SK-N-SH (cell line): ENCODE measurements around the gene SULT1A3. TPM values are rescaled to one million over a fixed set of nuclear protein-coding genes. Genes with fewer than 3 reads are reported as not detected.

Experiments used
- CTCF ChIA-PET: fragments of 300-600, 350-600 bp; formaldehyde crosslinking; extraction: SDS; loops from one replicate; lab custom pipeline; 2021; lab: Yijun Ruan, JAX
- POLR2A ChIA-PET: fragments of 350-600 bp; sonication (Branson Sonifier 250); formaldehyde crosslinking; extraction: SDS; loops from one replicate; lab custom pipeline; 2020; ENCODE audit warnings: antibody characterized with exemption, inconsistent platforms; lab: Yijun Ruan, JAX
- DNase-seq: peaks from one replicate; pipeline ENCODE4 v3.0.0; 2012
- H2AFZ ChIP-seq: fragments of 200-600 bp; sonication (generic); 2 replicates; pipeline ENCODE4 v1.8.1; 2016; ENCODE audit warnings: antibody characterized with exemption, mild to moderate bottlenecking, low read depth
- H3F3A ChIP-seq: fragments of 200-600 bp; sonication (generic); replicated peaks from 2 replicates; pipeline ENCODE3; 2016; ENCODE audit warnings: antibody characterized with exemption, mild to moderate bottlenecking; ENCODE audit not compliant: insufficient read depth
- H3K27ac ChIP-seq, 2 experiments: fragments of 200-500 bp in 1 of 2; fragments of 200-600 bp in 1 of 2; sonication (Bioruptor generic) in 1 of 2; sonication (generic), shearing (Covaris generic) in 1 of 2; 2 replicates each; pipeline versions ENCODE4 v1.5.1 to v1.6.1; 2014 to 2016; ENCODE audit warnings: low read depth in 2 of 2, inconsistent platforms in 1 of 2, low read length in 1 of 2, mild to moderate bottlenecking in 1 of 2, mixed read lengths in 1 of 2
- H3K27me3 ChIP-seq: fragments of 200-600 bp; sonication (generic), shearing (Covaris generic); 2 replicates; pipeline ENCODE4 v1.6.1; 2016; ENCODE audit warnings: mixed run types; ENCODE audit not compliant: insufficient read depth
- H3K36me3 ChIP-seq, 2 experiments: fragments of 200-500 bp in 1 of 2; fragments of 200-600 bp in 1 of 2; sonication (Bioruptor generic) in 1 of 2; sonication (generic) in 1 of 2; replicated peaks in 1 of 2; 2 replicates each; pipeline versions ENCODE3 to v1.5.1; 2014 to 2016; ENCODE audit warnings: low read length in 1 of 2, mild to moderate bottlenecking in 1 of 2; ENCODE audit not compliant: insufficient read depth in 2 of 2, control insufficient read depth in 1 of 2
- H3K4me1 ChIP-seq, 2 experiments: fragments of 200-500 bp in 1 of 2; fragments of 200-600 bp in 1 of 2; sonication (Bioruptor generic) in 1 of 2; sonication (generic), shearing (Covaris generic) in 1 of 2; 2 replicates each; pipeline versions ENCODE4 v1.5.1 to v1.6.1; 2014 to 2016; ENCODE audit warnings: low read depth in 1 of 2, low read length in 1 of 2, mixed run types in 1 of 2; ENCODE audit not compliant: insufficient read depth in 2 of 2, control insufficient read depth in 1 of 2
- H3K4me2 ChIP-seq: fragments of 200-600 bp; sonication (generic), shearing (Covaris generic); 2 replicates; pipeline ENCODE4 v1.6.1; 2017; ENCODE audit warnings: mixed run types
- H3K4me3 ChIP-seq, 2 experiments: fragments of 200-500 bp in 1 of 2; fragments of 200-600 bp in 1 of 2; sonication (Bioruptor generic) in 1 of 2; sonication (generic), shearing (Covaris generic) in 1 of 2; 2 replicates each; pipeline versions ENCODE4 v1.5.1 to v1.8.1; 2014 to 2016; ENCODE audit warnings: low read depth in 2 of 2, inconsistent platforms in 1 of 2, low read length in 1 of 2, mild to moderate bottlenecking in 1 of 2, mixed read lengths in 1 of 2, moderate library complexity in 1 of 2
- H3K79me2 ChIP-seq: fragments of 200-600 bp; sonication (generic); 2 replicates; pipeline ENCODE4 v1.8.1; 2017; ENCODE audit warnings: mild to moderate bottlenecking; ENCODE audit not compliant: insufficient read depth
- H3K9ac ChIP-seq: fragments of 200-600 bp; sonication (generic); 2 replicates; pipeline ENCODE4 v1.6.1; 2017; ENCODE audit warnings: mixed run types
- H3K9me2 ChIP-seq: fragments of 200-600 bp; sonication (generic); 2 replicates; pipeline ENCODE4 v1.6.1; 2017; ENCODE audit warnings: mixed run types
- H3K9me3 ChIP-seq: fragments of 200-600 bp; sonication (generic); 2 replicates; pipeline ENCODE4 v1.6.1; 2017; ENCODE audit warnings: mixed run types, mild to moderate bottlenecking, moderate library complexity
- H4K20me1 ChIP-seq: fragments of 200-600 bp; sonication (generic); 2 replicates; pipeline ENCODE4 v1.6.1; 2017; ENCODE audit warnings: mild to moderate bottlenecking, mixed run types; ENCODE audit not compliant: insufficient read depth
- ELF1 ChIP-seq: IDR thresholded peaks from 2 replicates; pipeline ENCODE4 v1.4.0; 2012
- EZH2phosphoT487 ChIP-seq: fragments of 200-600 bp; sonication (generic); IDR thresholded peaks from 2 replicates; pipeline ENCODE4 v1.6.1; 2017; ENCODE audit warnings: low read depth, mixed run types, mild to moderate bottlenecking, antibody characterized with exemption, moderate library complexity, borderline replicate concordance
- FOXM1 ChIP-seq: IDR thresholded peaks from 2 replicates; pipeline ENCODE4 v1.4.0; 2012; ENCODE audit warnings: low read depth, mild to moderate bottlenecking
- GATA2 ChIP-seq: sonication (generic); formaldehyde crosslinking; IDR thresholded peaks from 2 replicates; pipeline ENCODE4 v1.5.0; 2020; ENCODE audit warnings: mild to moderate bottlenecking, missing genetic modification reagents
- NFIC ChIP-seq: IDR thresholded peaks from 2 replicates; pipeline ENCODE4 v1.4.0; 2012; ENCODE audit warnings: borderline replicate concordance
- NRF1 ChIP-seq: IDR thresholded peaks from 2 replicates; pipeline ENCODE4 v1.6.1; 2012; ENCODE audit warnings: low read depth, mild to moderate bottlenecking, low read length
- RAD21 ChIP-seq: IDR thresholded peaks from 2 replicates; pipeline ENCODE4 v1.6.1; 2012; ENCODE audit warnings: mild to moderate bottlenecking, low read length
- SIN3A ChIP-seq: IDR thresholded peaks from 2 replicates; pipeline ENCODE4 v1.6.1; 2012; ENCODE audit warnings: low read depth, mild to moderate bottlenecking, low read length, moderate library complexity, borderline replicate concordance
- SMC3 ChIP-seq: IDR thresholded peaks from 2 replicates; pipeline ENCODE4 v1.6.1; 2012; ENCODE audit warnings: low read depth, low read length, improper control_type of control experiment
- TAF1 ChIP-seq: IDR thresholded peaks from 2 replicates; pipeline ENCODE4 v1.6.1; 2012; ENCODE audit warnings: low read depth, mild to moderate bottlenecking, low read length, moderate library complexity, borderline replicate concordance
- TCF12 ChIP-seq: IDR thresholded peaks from 2 replicates; pipeline ENCODE4 v1.4.0; 2012
- TEAD4 ChIP-seq: IDR thresholded peaks from 2 replicates; pipeline ENCODE4 v1.4.0; 2012; ENCODE audit warnings: mild to moderate bottlenecking, borderline replicate concordance; ENCODE audit not compliant: insufficient read depth
- YY1 ChIP-seq: IDR thresholded peaks from 2 replicates; pipeline ENCODE4 v1.4.0; 2012; ENCODE audit warnings: low read depth, mild to moderate bottlenecking
- WGBS: methylation state at CpG from one replicate; pipeline ENCODE4 v1.1.6; 2017; ENCODE audit warnings: low lambda C conversion rate; 5-methylcytosine and 5-hydroxymethylcytosine counted together
- polyA plus RNA-seq, 3 experiments: library from polyadenylated mRNA; depleted of rRNA; stranded (reverse); fragments of >200 nt; gene quantifications; 2 replicates each; pipeline ENCODE4 v1.2.3, GENCODE V29; 2012
- TF ChIP-seq, protein P1 (sequence below): IDR thresholded peaks from 2 replicates; pipeline ENCODE4 v1.4.0; 2012; ENCODE audit warnings: low read depth, borderline replicate concordance
- TF ChIP-seq, protein P2 (sequence below): IDR thresholded peaks from 2 replicates; pipeline ENCODE4 v1.4.0; 2012; ENCODE audit warnings: low read depth
- TF ChIP-seq, protein P3 (sequence below): fragments of 150-350 bp; IDR thresholded peaks from 2 replicates; pipeline ENCODE4 v1.6.1; 2017; ENCODE audit warnings: antibody characterized with exemption, low read length, low read depth, borderline replicate concordance
- TF ChIP-seq, protein P4 (sequence below): IDR thresholded peaks from 2 replicates; pipeline ENCODE4 v1.6.1; 2012; ENCODE audit warnings: mild to moderate bottlenecking, low read depth, low read length, moderate library complexity

The SULT1A3 gene
- polyA plus RNA-seq, 1 of the 3 experiments (the other 2 are of a cell fraction): 20.4 TPM

DNA sequence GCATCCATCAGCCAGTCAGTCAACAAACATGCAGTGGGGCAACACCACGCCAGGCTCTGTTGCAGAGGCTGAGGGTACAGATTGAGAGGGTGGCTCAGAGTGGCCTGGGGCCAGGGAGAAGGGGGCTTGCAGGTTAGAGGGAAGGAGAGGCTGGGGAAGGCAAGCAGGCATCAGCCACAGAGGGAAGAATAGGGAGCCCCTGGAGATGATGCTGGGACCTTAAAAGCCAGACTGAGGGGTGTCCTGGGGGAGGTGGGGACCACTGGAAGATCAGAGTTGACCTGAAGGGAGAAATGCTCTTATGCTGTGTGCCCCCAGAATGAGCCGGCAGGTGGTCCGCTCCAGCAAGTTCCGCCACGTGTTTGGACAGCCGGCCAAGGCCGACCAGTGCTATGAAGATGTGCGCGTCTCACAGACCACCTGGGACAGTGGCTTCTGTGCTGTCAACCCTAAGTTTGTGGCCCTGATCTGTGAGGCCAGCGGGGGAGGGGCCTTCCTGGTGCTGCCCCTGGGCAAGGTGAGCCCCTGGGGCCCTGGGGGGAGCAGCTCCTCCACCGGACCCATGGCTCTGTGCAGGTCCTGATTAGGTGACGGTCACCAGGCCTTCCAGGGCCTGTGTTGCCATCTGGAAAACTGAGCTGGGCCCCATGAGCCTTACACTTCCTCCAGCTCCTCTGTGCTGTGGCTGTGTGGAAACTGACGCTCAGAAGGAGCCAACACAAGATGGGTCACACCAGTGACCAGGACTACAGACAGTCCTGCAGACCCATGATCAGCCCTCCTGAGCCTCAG, 14.0 kb upstream of the SULT1A3 start:
- H2AFZ ChIP-seq: no peak overlapping the region
- H3K4me1 ChIP-seq: peaks cover 0 to 25% of the 10 kb centered on the region in 2 experiments; a peak in 1 of 4 replicates
- H3F3A ChIP-seq: peaks cover 4% of the 10 kb centered on the region
- DNase-seq: peak; percentile 40
- TF ChIP-seq TAF1 (no peak), NRF1 (no peak), EZH2phosphoT487 (no peak), ELF1 (no peak)
- H3K4me2 ChIP-seq: no peak overlapping the region
- H3K36me3 ChIP-seq: peaks cover 0 to 6% of the 10 kb centered on the region in 2 experiments
- H3K27me3 ChIP-seq: no peaks in the 10 kb centered on the region
- H3K27ac ChIP-seq: peak overlapping the region in 1 of 2 experiments; percentile 16; a peak in 1 of 4 replicates
- no peaks in the 10 kb centered on the region for H3K9me3 ChIP-seq
- 89% methylated on average over 9 of the region's 13 CpGs for WGBS
- H3K79me2 ChIP-seq: no peaks in the 10 kb centered on the region
- no peaks in the 10 kb centered on the region for H3K9me2 ChIP-seq
- POLR2A ChIA-PET: no interaction called here
- H4K20me1 ChIP-seq: no peaks in the 10 kb centered on the region
- CTCF ChIA-PET: interaction anchor here (1.3 to 6.0 kb wide), 3 partner anchors 47 to 92 kb away, joined by 3 to 33 read pairs (median 5); partner anchors contain the start of genes TBX6 and YPEL3
- H3K9ac ChIP-seq: no peak overlapping the region
- no peak overlapping the region; a peak in 1 of 4 replicates for H3K4me3 ChIP-seq

DNA sequence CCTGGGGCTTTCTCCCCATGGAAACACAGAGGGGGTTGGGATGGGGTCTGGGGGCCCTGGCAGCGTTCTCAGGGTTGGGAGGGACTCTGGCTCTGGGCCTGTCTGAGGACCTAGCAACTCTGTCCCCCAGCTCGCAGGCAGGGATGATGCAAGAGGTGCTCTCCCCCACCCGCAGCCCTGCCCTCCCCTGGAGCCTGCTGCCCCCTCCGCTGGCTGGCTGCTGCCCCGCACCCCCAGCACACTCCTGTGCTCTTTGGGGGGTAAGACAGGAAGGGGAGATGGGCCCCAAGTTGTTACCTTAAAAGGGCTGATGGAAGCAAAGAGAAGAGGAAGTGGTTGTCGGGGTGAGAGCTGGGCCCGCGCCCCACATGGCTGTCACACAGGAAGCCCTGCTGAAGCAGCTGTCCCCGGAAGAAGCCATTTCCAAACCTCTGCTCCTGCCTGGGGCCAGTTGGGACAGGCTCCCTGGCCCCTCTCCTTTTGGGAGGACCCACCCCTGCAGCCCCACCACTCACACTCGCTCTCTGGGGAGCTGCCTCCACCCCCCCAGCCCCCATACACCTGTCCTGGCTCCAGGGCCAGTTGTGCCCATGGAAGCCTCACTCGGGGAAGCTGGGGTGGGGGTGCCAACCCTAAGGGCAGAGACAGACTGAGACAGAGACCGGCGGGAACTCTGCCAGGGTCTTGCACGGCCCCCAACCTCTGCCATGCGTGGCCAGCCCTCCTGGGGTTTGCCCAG, 13.2 kb upstream of the SULT1A3 start:
- Histone ChIP-seq H3K4me1 (peaks cover 0 to 25% of the 10 kb centered on the region in 2 experiments; a peak in 1 of 4 replicates), H3F3A (peaks cover 4% of the 10 kb centered on the region), H3K9ac (no peak overlapping the region), H4K20me1 (no peaks in the 10 kb centered on the region), H3K9me3 (no peaks in the 10 kb centered on the region), H3K9me2 (no peaks in the 10 kb centered on the region), H3K27me3 (no peaks in the 10 kb centered on the region), H3K4me2 (no peak overlapping the region), H3K4me3 (no peak overlapping the region), H3K36me3 (peaks cover 0 to 6% of the 10 kb centered on the region in 2 experiments), H2AFZ (no peak overlapping the region), H3K27ac (peak overlapping the region in 1 of 2 experiments; percentile 28; a peak in 1 of 4 replicates), H3K79me2 (no peaks in the 10 kb centered on the region)
- TF ChIP-seq ELF1 (no peak), TCF12 (no peak), NFIC (no peak), SMC3 (no peak), EZH2phosphoT487 (no peak), YY1 (no peak), GATA2 (CRISPR knock-in tag) (no peak), TEAD4 (no peak), SIN3A (no peak), FOXM1 (no peak), RAD21 (no peak)
- TF ChIP-seq, protein P1, sequence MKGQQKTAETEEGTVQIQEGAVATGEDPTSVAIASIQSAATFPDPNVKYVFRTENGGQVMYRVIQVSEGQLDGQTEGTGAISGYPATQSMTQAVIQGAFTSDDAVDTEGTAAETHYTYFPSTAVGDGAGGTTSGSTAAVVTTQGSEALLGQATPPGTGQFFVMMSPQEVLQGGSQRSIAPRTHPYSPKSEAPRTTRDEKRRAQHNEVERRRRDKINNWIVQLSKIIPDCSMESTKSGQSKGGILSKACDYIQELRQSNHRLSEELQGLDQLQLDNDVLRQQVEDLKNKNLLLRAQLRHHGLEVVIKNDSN: no peak
- TF ChIP-seq, protein P2, sequence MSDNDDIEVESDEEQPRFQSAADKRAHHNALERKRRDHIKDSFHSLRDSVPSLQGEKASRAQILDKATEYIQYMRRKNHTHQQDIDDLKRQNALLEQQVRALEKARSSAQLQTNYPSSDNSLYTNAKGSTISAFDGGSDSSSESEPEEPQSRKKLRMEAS: no peak
- TF ChIP-seq, protein P3, sequence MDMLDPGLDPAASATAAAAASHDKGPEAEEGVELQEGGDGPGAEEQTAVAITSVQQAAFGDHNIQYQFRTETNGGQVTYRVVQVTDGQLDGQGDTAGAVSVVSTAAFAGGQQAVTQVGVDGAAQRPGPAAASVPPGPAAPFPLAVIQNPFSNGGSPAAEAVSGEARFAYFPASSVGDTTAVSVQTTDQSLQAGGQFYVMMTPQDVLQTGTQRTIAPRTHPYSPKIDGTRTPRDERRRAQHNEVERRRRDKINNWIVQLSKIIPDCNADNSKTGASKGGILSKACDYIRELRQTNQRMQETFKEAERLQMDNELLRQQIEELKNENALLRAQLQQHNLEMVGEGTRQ: no peak
- TF ChIP-seq, protein P4, sequence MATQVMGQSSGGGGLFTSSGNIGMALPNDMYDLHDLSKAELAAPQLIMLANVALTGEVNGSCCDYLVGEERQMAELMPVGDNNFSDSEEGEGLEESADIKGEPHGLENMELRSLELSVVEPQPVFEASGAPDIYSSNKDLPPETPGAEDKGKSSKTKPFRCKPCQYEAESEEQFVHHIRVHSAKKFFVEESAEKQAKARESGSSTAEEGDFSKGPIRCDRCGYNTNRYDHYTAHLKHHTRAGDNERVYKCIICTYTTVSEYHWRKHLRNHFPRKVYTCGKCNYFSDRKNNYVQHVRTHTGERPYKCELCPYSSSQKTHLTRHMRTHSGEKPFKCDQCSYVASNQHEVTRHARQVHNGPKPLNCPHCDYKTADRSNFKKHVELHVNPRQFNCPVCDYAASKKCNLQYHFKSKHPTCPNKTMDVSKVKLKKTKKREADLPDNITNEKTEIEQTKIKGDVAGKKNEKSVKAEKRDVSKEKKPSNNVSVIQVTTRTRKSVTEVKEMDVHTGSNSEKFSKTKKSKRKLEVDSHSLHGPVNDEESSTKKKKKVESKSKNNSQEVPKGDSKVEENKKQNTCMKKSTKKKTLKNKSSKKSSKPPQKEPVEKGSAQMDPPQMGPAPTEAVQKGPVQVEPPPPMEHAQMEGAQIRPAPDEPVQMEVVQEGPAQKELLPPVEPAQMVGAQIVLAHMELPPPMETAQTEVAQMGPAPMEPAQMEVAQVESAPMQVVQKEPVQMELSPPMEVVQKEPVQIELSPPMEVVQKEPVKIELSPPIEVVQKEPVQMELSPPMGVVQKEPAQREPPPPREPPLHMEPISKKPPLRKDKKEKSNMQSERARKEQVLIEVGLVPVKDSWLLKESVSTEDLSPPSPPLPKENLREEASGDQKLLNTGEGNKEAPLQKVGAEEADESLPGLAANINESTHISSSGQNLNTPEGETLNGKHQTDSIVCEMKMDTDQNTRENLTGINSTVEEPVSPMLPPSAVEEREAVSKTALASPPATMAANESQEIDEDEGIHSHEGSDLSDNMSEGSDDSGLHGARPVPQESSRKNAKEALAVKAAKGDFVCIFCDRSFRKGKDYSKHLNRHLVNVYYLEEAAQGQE: no peak
- CTCF ChIA-PET: interaction anchor here (1.3 to 6.0 kb wide), 2 partner anchors 90 to 93 kb away, joined by 3 to 33 read pairs; partner anchors contain the start of genes TBX6 and YPEL3
- POLR2A ChIA-PET: no interaction called here
- peak; percentile 30 for DNase-seq
- WGBS: 97% methylated on average over 8 of the region's 15 CpGs
